Keratinocyte (primary cell): ENCODE measurements around the gene ATXN10.

ENCODE experiments used
- EZH2 ChIP-seq: IDR thresholded peaks from one replicate; pipeline ENCODE4 v1.6.1; 2012; ENCODE audit warnings: inconsistent platforms, mild to moderate bottlenecking, low read length, moderate library complexity
- TF ChIP-seq, protein P1 (sequence below), 3 experiments: IDR thresholded peaks in 1 of 3; conservative IDR thresholded peaks in 1 of 3; optimal IDR thresholded peaks in 1 of 3; 2 replicates in 2 of 3; 3 replicates in 1 of 3; pipeline versions ENCODE3 to v1.5.1; 2011; ENCODE audit warnings: low read length in 3 of 3, mild to moderate bottlenecking in 3 of 3, moderate library complexity in 2 of 3, control low read depth in 1 of 3, inconsistent platforms in 1 of 3; ENCODE audit not compliant: insufficient read depth in 2 of 3; ENCODE audit errors: extremely low read depth in 1 of 3

DNA sequence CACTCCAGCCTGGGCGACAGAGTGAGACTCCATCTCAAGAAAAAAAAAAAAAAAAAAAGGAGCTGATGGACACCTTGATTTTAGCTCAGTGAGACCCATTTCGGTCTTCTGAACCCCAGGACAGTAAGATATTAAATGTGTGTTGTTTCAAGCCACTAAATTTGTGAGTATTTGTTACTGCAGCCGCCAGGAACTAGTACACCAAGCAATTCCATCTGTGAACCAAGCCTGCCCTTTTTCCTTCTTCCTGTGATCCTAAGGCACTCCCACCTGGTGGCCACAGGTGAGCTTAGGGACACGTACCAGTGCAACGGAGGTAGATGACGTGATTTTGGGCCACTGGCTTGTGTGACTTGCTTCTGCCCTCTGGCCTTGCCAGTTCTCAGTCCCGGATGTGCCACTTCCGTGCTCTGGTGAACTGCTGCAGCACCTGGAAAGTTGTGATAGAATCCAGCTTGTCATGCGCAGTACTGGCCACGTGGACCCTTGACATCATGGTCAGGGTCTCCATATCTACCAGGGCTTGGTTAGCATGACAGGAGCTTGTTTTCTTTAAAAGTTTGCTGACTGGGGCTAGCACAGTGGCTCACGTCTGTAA, 19.6 kb upstream of the ATXN10 start:
- TF ChIP-seq, protein P1, sequence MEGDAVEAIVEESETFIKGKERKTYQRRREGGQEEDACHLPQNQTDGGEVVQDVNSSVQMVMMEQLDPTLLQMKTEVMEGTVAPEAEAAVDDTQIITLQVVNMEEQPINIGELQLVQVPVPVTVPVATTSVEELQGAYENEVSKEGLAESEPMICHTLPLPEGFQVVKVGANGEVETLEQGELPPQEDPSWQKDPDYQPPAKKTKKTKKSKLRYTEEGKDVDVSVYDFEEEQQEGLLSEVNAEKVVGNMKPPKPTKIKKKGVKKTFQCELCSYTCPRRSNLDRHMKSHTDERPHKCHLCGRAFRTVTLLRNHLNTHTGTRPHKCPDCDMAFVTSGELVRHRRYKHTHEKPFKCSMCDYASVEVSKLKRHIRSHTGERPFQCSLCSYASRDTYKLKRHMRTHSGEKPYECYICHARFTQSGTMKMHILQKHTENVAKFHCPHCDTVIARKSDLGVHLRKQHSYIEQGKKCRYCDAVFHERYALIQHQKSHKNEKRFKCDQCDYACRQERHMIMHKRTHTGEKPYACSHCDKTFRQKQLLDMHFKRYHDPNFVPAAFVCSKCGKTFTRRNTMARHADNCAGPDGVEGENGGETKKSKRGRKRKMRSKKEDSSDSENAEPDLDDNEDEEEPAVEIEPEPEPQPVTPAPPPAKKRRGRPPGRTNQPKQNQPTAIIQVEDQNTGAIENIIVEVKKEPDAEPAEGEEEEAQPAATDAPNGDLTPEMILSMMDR (optimal IDR thresholded peaks at IDR 0.05 in 1 of 3, IDR thresholded peaks at IDR 0.05 in 1 of 3, conservative IDR thresholded peaks at IDR 0.05 in 1 of 3; ENCODE audit: extremely low read depth in 1 of 3, insufficient read depth in 2 of 3, low read length in 3 of 3) = no peak
- TF ChIP-seq EZH2 = no peak
